AG04449 (cell line): Measurements from ENCODE around the gene HAND2.

Experiments
- CTCF ChIA-PET: fragments of 350-600 bp; formaldehyde crosslinking; extraction: SDS; loops from one replicate; lab custom pipeline; 2021; ENCODE audit warnings: antibody characterized with exemption; lab: Yijun Ruan, JAX
- POLR2A ChIA-PET: fragments of 400-600, 350-600 bp; formaldehyde crosslinking; extraction: SDS; loops from one replicate; lab custom pipeline; 2020; ENCODE audit warnings: antibody characterized with exemption, inconsistent platforms; lab: Yijun Ruan, JAX
- DNase-seq: peaks from one replicate; pipeline ENCODE4 v3.0.0-alpha.2; 2010; ENCODE audit warnings: low read depth, low spot score
- H3K4me3 ChIP-seq: 2 replicates; pipeline ENCODE4 v1.5.1; 2011; ENCODE audit warnings: low read depth, mild to moderate bottlenecking, control low read depth, low read length
- CTCF ChIP-seq: IDR thresholded peaks from one replicate; pipeline ENCODE4 v1.5.1; 2011; ENCODE audit warnings: mild to moderate bottlenecking, moderate library complexity, low read length, control low read depth, inconsistent platforms; ENCODE audit not compliant: insufficient read depth; ENCODE audit errors: missing control alignments

Gene HAND2

GRCh38 chr4:173489514-173489913 lies 40.5 kb downstream of the HAND2 start:
- CTCF ChIA-PET: interaction anchor here (0.8 to 9.1 kb wide), 2 partner anchors 64 to 70 kb away, joined by 3 to 198 read pairs; no protein-coding TSS in a partner anchor
- DNase-seq: peak; percentile 86

GRCh38 chr4:173488656-173489055 lies 41.4 kb downstream of the HAND2 start:
- H3K4me3 ChIP-seq: no peak overlapping the region
- POLR2A ChIA-PET: interaction anchor here (0.7 kb wide), 1 partner anchor 154 kb away, joined by 3 read pairs; the partner anchor contains the start of gene HMGB2
- no peak for TF ChIP-seq CTCF
- CTCF ChIA-PET: interaction anchor here (0.8 to 9.1 kb wide), 4 partner anchors 9 to 170 kb away, joined by 3 to 198 read pairs (median 5); no protein-coding TSS in a partner anchor
- DNase-seq: no peak

More at GRCh38 chr4:173489514-173489913, 40.5 kb downstream of the HAND2 start:
- TF ChIP-seq CTCF: no peak
- POLR2A ChIA-PET: no interaction called here
- no peak overlapping the region for H3K4me3 ChIP-seq

GRCh38 chr4:173488074-173488473 lies 42.0 kb downstream of the HAND2 start:
- DNase-seq: no peak
- POLR2A ChIA-PET: interaction anchor here (0.7 kb wide), 1 partner anchor 154 kb away, joined by 3 read pairs; the partner anchor contains the start of gene HMGB2
- TF ChIP-seq CTCF: no peak
- H3K4me3 ChIP-seq: no peak overlapping the region
- CTCF ChIA-PET: interaction anchor here (0.9 to 9.1 kb wide), 3 partner anchors 10 to 169 kb away, joined by 3 to 198 read pairs (median 7); no protein-coding TSS in a partner anchor

- H3K4me3 ChIP-seq: no peak overlapping the region
- no peak for TF ChIP-seq CTCF
- no peak for DNase-seq
- ChIA-PET CTCF (interaction anchor here (1.2 to 9.1 kb wide), 3 partner anchors 67 to 185 kb away, joined by 3 to 198 read pairs (median 7); no protein-coding TSS in a partner anchor), POLR2A (no interaction called here)
Measured at GRCh38 chr4:173486714-173487392, 43.2 kb downstream of the HAND2 start.

- TF ChIP-seq CTCF: no peak
- CTCF ChIA-PET: interaction anchor here (1.1 kb wide), 1 partner anchor 9 kb away, joined by 3 read pairs; no protein-coding TSS in a partner anchor
- H3K4me3 ChIP-seq: no peak overlapping the region
- POLR2A ChIA-PET: no interaction called here
- DNase-seq: no peak
Measured at GRCh38 chr4:173485164-173485563, 44.9 kb downstream of the HAND2 start.

GRCh38 chr4:173482330-173482931 lies 47.6 kb downstream of the HAND2 start:
- CTCF ChIA-PET: no interaction called here
- POLR2A ChIA-PET: no interaction called here
- H3K4me3 ChIP-seq: no peak overlapping the region
- no peak for DNase-seq
- TF ChIP-seq CTCF: no peak
